PFSK-1 (cell line): ENCODE results near the gene ESR1.

Experiments used
- POLR2AphosphoS5 ChIP-seq: IDR thresholded peaks from 2 replicates; pipeline ENCODE4 v1.6.1; 2012; ENCODE audit warnings: low read depth, mild to moderate bottlenecking, control low read depth, low read length, moderate library complexity
- SIN3A ChIP-seq: IDR thresholded peaks from 2 replicates; pipeline ENCODE4 v1.6.1; 2012; ENCODE audit warnings: mild to moderate bottlenecking, low read length, moderate library complexity, borderline replicate concordance; ENCODE audit not compliant: insufficient read depth
- TAF1 ChIP-seq: IDR thresholded peaks from 2 replicates; pipeline ENCODE4 v1.6.1; 2012; ENCODE audit warnings: low read length, control low read depth, borderline replicate concordance; ENCODE audit not compliant: insufficient read depth

- TF ChIP-seq TAF1, result no peak
- no peak for TF ChIP-seq POLR2AphosphoS5
- no peak for TF ChIP-seq SIN3A
Measured at GRCh38 chr6:152087701-152088100, 280.2 kb downstream of the ESR1 start.
